ENCODE results near the gene ACER1. TPM values are rescaled to one million over a fixed set of nuclear protein-coding genes. Genes with fewer than 3 reads are reported as not detected.
"Not testable (repeated sequence)": the region's sequence is repeated elsewhere in the genome, so short reads cannot be mapped to it uniquely, and the experiment has no call there.

The ACER1 gene
- total RNA-seq, 1 experiment from 2014 or later, result not detected

GRCh38 chr19:6287269-6287885 lies 46.0 kb downstream of the ACER1 start:
- H3K27me3 ChIP-seq (ENCODE audit: control insufficient read depth, insufficient read depth, low read length), result no peaks in the 10 kb centered on the region
- H3K36me3 ChIP-seq (replicated peaks; ENCODE audit: control insufficient read depth, insufficient read depth, low read length), result no peaks in the 10 kb centered on the region
- DNase-seq, result no peak
- no peak overlapping the region for H3K4me3 ChIP-seq (ENCODE audit: insufficient read depth, low read depth, low read length)

GRCh38 chr19:6286676-6287075 lies 46.7 kb downstream of the ACER1 start:
- no peak for DNase-seq
- Histone ChIP-seq H3K36me3 (replicated peaks; ENCODE audit: control insufficient read depth, insufficient read depth, low read length) (no peaks in the 10 kb centered on the region), H3K4me3 (ENCODE audit: insufficient read depth, low read depth, low read length) (no peak overlapping the region), H3K27me3 (ENCODE audit: control insufficient read depth, insufficient read depth, low read length) (no peaks in the 10 kb centered on the region)

- DNase-seq; H3K27me3 ChIP-seq (ENCODE audit: control insufficient read depth, insufficient read depth, low read length); H3K36me3 ChIP-seq (replicated peaks; ENCODE audit: control insufficient read depth, insufficient read depth, low read length); H3K4me3 ChIP-seq (ENCODE audit: insufficient read depth, low read depth, low read length): not testable (repeated sequence)
These were observed 51.0 kb downstream of the ACER1 start for GRCh38 chr19:6282393-6282792.

- Histone ChIP-seq H3K36me3 (replicated peaks; ENCODE audit: control insufficient read depth, insufficient read depth, low read length) (peaks cover 2% of the 10 kb centered on the region), H3K27me3 (ENCODE audit: control insufficient read depth, insufficient read depth, low read length) (no peaks in the 10 kb centered on the region), H3K4me3 (ENCODE audit: insufficient read depth, low read depth, low read length) (peak within 1 kb of the TSS; percentile 84)
- peak; percentile 100 for DNase-seq
These were observed 53.4 kb downstream of the ACER1 start, which contains the start of gene MLLT1 for GRCh38 chr19:6279931-6280591. Gene MLLT1 (minus strand): TSS chr19:6279975. CDS start chr19:6279784, 191 bp downstream.

- Histone ChIP-seq H3K4me3 (ENCODE audit: insufficient read depth, low read depth, low read length) (peak overlapping the region; percentile 84), H3K27me3 (ENCODE audit: control insufficient read depth, insufficient read depth, low read length) (no peaks in the 10 kb centered on the region), H3K36me3 (replicated peaks; ENCODE audit: control insufficient read depth, insufficient read depth, low read length) (peaks cover 2% of the 10 kb centered on the region)
- DNase-seq, result no peak
These were observed 53.8 kb downstream of the ACER1 start for GRCh38 chr19:6279620-6279930.

GRCh38 chr19:6278740-6279619 lies 54.4 kb downstream of the ACER1 start:
- peaks cover 2% of the 10 kb centered on the region for H3K36me3 ChIP-seq (replicated peaks; ENCODE audit: control insufficient read depth, insufficient read depth, low read length)
- H3K27me3 ChIP-seq (ENCODE audit: control insufficient read depth, insufficient read depth, low read length), result no peaks in the 10 kb centered on the region
- no peak for DNase-seq
- H3K4me3 ChIP-seq (ENCODE audit: insufficient read depth, low read depth, low read length), result peak overlapping the region; percentile 84

GRCh38 chr19:6278051-6278450 lies 55.4 kb downstream of the ACER1 start:
- H3K4me3 ChIP-seq (ENCODE audit: insufficient read depth, low read depth, low read length), result peak overlapping the region; percentile 84; the same call in 1 of the 2 replicates
- H3K36me3 ChIP-seq (replicated peaks; ENCODE audit: control insufficient read depth, insufficient read depth, low read length), result peaks cover 2% of the 10 kb centered on the region
- no peak for DNase-seq
- no peaks in the 10 kb centered on the region for H3K27me3 ChIP-seq (ENCODE audit: control insufficient read depth, insufficient read depth, low read length)

- H3K27me3 ChIP-seq (ENCODE audit: control insufficient read depth, insufficient read depth, low read length), result no peaks in the 10 kb centered on the region
- peak; percentile 31 for DNase-seq
- H3K36me3 ChIP-seq (replicated peaks; ENCODE audit: control insufficient read depth, insufficient read depth, low read length), result peaks cover 2% of the 10 kb centered on the region
- H3K4me3 ChIP-seq (ENCODE audit: insufficient read depth, low read depth, low read length), result no peak overlapping the region
These were observed 57.0 kb downstream of the ACER1 start for GRCh38 chr19:6276447-6276846.

- H3K36me3 ChIP-seq (replicated peaks; ENCODE audit: control insufficient read depth, insufficient read depth, low read length), result peaks cover 5% of the 10 kb centered on the region
- no peak overlapping the region for H3K4me3 ChIP-seq (ENCODE audit: insufficient read depth, low read depth, low read length)
- DNase-seq, result peak; percentile 26
- no peaks in the 10 kb centered on the region for H3K27me3 ChIP-seq (ENCODE audit: control insufficient read depth, insufficient read depth, low read length)
These were observed 58.2 kb downstream of the ACER1 start for GRCh38 chr19:6275170-6275744.

- Histone ChIP-seq H3K4me3 (ENCODE audit: insufficient read depth, low read depth, low read length) (no peak overlapping the region), H3K36me3 (replicated peaks; ENCODE audit: control insufficient read depth, insufficient read depth, low read length) (peaks cover 8% of the 10 kb centered on the region), H3K27me3 (ENCODE audit: control insufficient read depth, insufficient read depth, low read length) (no peaks in the 10 kb centered on the region)
- DNase-seq, result peak; percentile 43
These were observed 58.7 kb downstream of the ACER1 start for GRCh38 chr19:6274756-6275155.

- peak; percentile 66 for DNase-seq
- H3K36me3 ChIP-seq (replicated peaks; ENCODE audit: control insufficient read depth, insufficient read depth, low read length), result peaks cover 11% of the 10 kb centered on the region
- no peak overlapping the region for H3K4me3 ChIP-seq (ENCODE audit: insufficient read depth, low read depth, low read length)
- H3K27me3 ChIP-seq (ENCODE audit: control insufficient read depth, insufficient read depth, low read length), result no peaks in the 10 kb centered on the region
These were observed 59.5 kb downstream of the ACER1 start for GRCh38 chr19:6273701-6274601.

- no peaks in the 10 kb centered on the region for H3K27me3 ChIP-seq (ENCODE audit: control insufficient read depth, insufficient read depth, low read length)
- no peak overlapping the region for H3K4me3 ChIP-seq (ENCODE audit: insufficient read depth, low read depth, low read length)
- peaks cover 11% of the 10 kb centered on the region for H3K36me3 ChIP-seq (replicated peaks; ENCODE audit: control insufficient read depth, insufficient read depth, low read length)
- DNase-seq, result peak; percentile 62
These were observed 60.4 kb downstream of the ACER1 start for GRCh38 chr19:6272913-6273600.

GRCh38 chr19:6272411-6272791 lies 61.0 kb downstream of the ACER1 start:
- peak; percentile 67 for DNase-seq
- Histone ChIP-seq H3K27me3 (ENCODE audit: control insufficient read depth, insufficient read depth, low read length) (no peaks in the 10 kb centered on the region), H3K4me3 (ENCODE audit: insufficient read depth, low read depth, low read length) (no peak overlapping the region)

More at GRCh38 chr19:6272411-6272791, 61.0 kb downstream of the ACER1 start:
- H3K36me3 ChIP-seq (replicated peaks; ENCODE audit: control insufficient read depth, insufficient read depth, low read length), result peaks cover 11% of the 10 kb centered on the region

All from H7 (cell line).